ENCODE measurements around the gene DOCK1. TPM values are rescaled to one million over a fixed set of nuclear protein-coding genes. Genes with fewer than 3 reads are reported as not detected.
"Not testable (repeated sequence)": the region's sequence is repeated elsewhere in the genome, so short reads cannot be mapped to it uniquely, and the experiment has no call there.

The DOCK1 gene
- total RNA-seq, 2 donors from 2014 or later, result 1.1 TPM

GRCh38 chr10:127303746-127304145 is 398.5 kb downstream of the DOCK1 start:
- no peak for ATAC-seq
- H3K27ac Mint-ChIP-seq, result no peak overlapping the region
- DNase-seq (ENCODE audit: low spot score in 2 of 2), result no peak
- peaks cover 0 to 6% of the 10 kb centered on the region in 2 donors for H3K9me3 Mint-ChIP-seq
- H3K36me3 Mint-ChIP-seq, result no peaks in the 10 kb centered on the region

GRCh38 chr10:127306479-127306878 is 401.3 kb downstream of the DOCK1 start:
- ATAC-seq, result no peak
- Mint-ChIP-seq H3K27ac (no peak overlapping the region), H3K9me3 (peaks cover 0 to 6% of the 10 kb centered on the region in 2 donors), H3K36me3 (no peaks in the 10 kb centered on the region)
- no peak for DNase-seq (ENCODE audit: low spot score in 2 of 2)

- Mint-ChIP-seq H3K27ac (no peak overlapping the region), H3K36me3 (no peaks in the 10 kb centered on the region), H3K9me3 (peaks cover 0 to 6% of the 10 kb centered on the region in 2 donors)
- no peak for ATAC-seq
- no peak for DNase-seq (ENCODE audit: low spot score in 2 of 2)
Measured at GRCh38 chr10:127307338-127307737, 402.1 kb downstream of the DOCK1 start.

GRCh38 chr10:127308031-127308430 is 402.8 kb downstream of the DOCK1 start:
- Mint-ChIP-seq H3K27ac (no peak overlapping the region), H3K36me3 (no peaks in the 10 kb centered on the region), H3K9me3 (peaks cover 0 to 6% of the 10 kb centered on the region in 2 donors)
- no peak for DNase-seq (ENCODE audit: low spot score in 2 of 2)
- no peak for ATAC-seq

GRCh38 chr10:127309619-127310018 is 404.4 kb downstream of the DOCK1 start:
- DNase-seq (ENCODE audit: low spot score in 2 of 2); H3K36me3 Mint-ChIP-seq; ATAC-seq; H3K9me3 Mint-ChIP-seq; H3K27ac Mint-ChIP-seq: not testable (repeated sequence)

- Mint-ChIP-seq H3K36me3 (no peaks in the 10 kb centered on the region), H3K9me3 (peaks cover 0 to 6% of the 10 kb centered on the region in 2 donors), H3K27ac (no peak overlapping the region)
- ATAC-seq (no peak), DNase-seq (ENCODE audit: low spot score in 2 of 2) (no peak)
Measured at GRCh38 chr10:127310430-127310829, 405.2 kb downstream of the DOCK1 start.

- DNase-seq (ENCODE audit: low spot score in 2 of 2) (no peak), ATAC-seq (no peak)
- Mint-ChIP-seq H3K36me3 (no peaks in the 10 kb centered on the region), H3K9me3 (peaks cover 0 to 6% of the 10 kb centered on the region in 2 donors), H3K27ac (no peak overlapping the region)
Measured at GRCh38 chr10:127310923-127311322, 405.7 kb downstream of the DOCK1 start.

- DNase-seq (ENCODE audit: low spot score in 2 of 2), result no peak
- no peaks in the 10 kb centered on the region for H3K9me3 Mint-ChIP-seq
- ATAC-seq, result no peak
Measured at GRCh38 chr10:127313996-127314700, 408.9 kb downstream of the DOCK1 start.

GRCh38 chr10:127314797-127315196 is 409.6 kb downstream of the DOCK1 start:
- ATAC-seq (no peak), DNase-seq (ENCODE audit: low spot score in 2 of 2) (no peak)
- Mint-ChIP-seq H3K27ac (no peak overlapping the region), H3K9me3 (no peaks in the 10 kb centered on the region), H3K36me3 (no peaks in the 10 kb centered on the region)

More at GRCh38 chr10:127313996-127314700, 408.9 kb downstream of the DOCK1 start:
- no peaks in the 10 kb centered on the region for H3K36me3 Mint-ChIP-seq
- no peak overlapping the region for H3K27ac Mint-ChIP-seq

GRCh38 chr10:127315888-127316287 is 410.7 kb downstream of the DOCK1 start:
- no peaks in the 10 kb centered on the region for H3K9me3 Mint-ChIP-seq
- DNase-seq (ENCODE audit: low spot score in 2 of 2), result no peak
- H3K36me3 Mint-ChIP-seq, result no peaks in the 10 kb centered on the region
- H3K27ac Mint-ChIP-seq, result no peak overlapping the region
- ATAC-seq, result no peak

- no peaks in the 10 kb centered on the region for H3K9me3 Mint-ChIP-seq
- no peak overlapping the region for H3K27ac Mint-ChIP-seq
- no peaks in the 10 kb centered on the region for H3K36me3 Mint-ChIP-seq
- DNase-seq (ENCODE audit: low spot score in 2 of 2), result no peak
- no peak for ATAC-seq
Measured at GRCh38 chr10:127318396-127318795, 413.2 kb downstream of the DOCK1 start.

- ATAC-seq, result no peak
- H3K36me3 Mint-ChIP-seq, result no peaks in the 10 kb centered on the region
Measured at GRCh38 chr10:127319271-127319670, 414.0 kb downstream of the DOCK1 start.

GRCh38 chr10:127319691-127320090 is 414.5 kb downstream of the DOCK1 start:
- DNase-seq (ENCODE audit: low spot score in 2 of 2) (no peak), ATAC-seq (no peak)
- no peaks in the 10 kb centered on the region for H3K36me3 Mint-ChIP-seq
- H3K9me3 Mint-ChIP-seq, result no peaks in the 10 kb centered on the region
- no peak overlapping the region for H3K27ac Mint-ChIP-seq

More at GRCh38 chr10:127319271-127319670, 414.0 kb downstream of the DOCK1 start:
- DNase-seq (ENCODE audit: low spot score in 2 of 2), result no peak
- Mint-ChIP-seq H3K27ac (no peak overlapping the region), H3K9me3 (no peaks in the 10 kb centered on the region)

GRCh38 chr10:127320176-127320575 is 414.9 kb downstream of the DOCK1 start:
- Mint-ChIP-seq H3K9me3 (no peaks in the 10 kb centered on the region), H3K36me3 (no peaks in the 10 kb centered on the region), H3K27ac (no peak overlapping the region)
- no peak for ATAC-seq
- no peak for DNase-seq (ENCODE audit: low spot score in 2 of 2)

GRCh38 chr10:127322286-127322685 is 417.1 kb downstream of the DOCK1 start:
- DNase-seq (ENCODE audit: low spot score in 2 of 2) (no peak), ATAC-seq (no peak)
- Mint-ChIP-seq H3K9me3 (no peaks in the 10 kb centered on the region), H3K27ac (no peak overlapping the region), H3K36me3 (no peaks in the 10 kb centered on the region)

GRCh38 chr10:127325506-127325905 is 420.3 kb downstream of the DOCK1 start:
- no peak for ATAC-seq
- Mint-ChIP-seq H3K36me3 (no peaks in the 10 kb centered on the region), H3K9me3 (no peaks in the 10 kb centered on the region)

GRCh38 chr10:127326883-127327282 is 421.7 kb downstream of the DOCK1 start:
- ATAC-seq (no peak), DNase-seq (ENCODE audit: low spot score in 2 of 2) (no peak)
- H3K27ac Mint-ChIP-seq, result no peak overlapping the region
- no peaks in the 10 kb centered on the region for H3K9me3 Mint-ChIP-seq
- H3K36me3 Mint-ChIP-seq, result no peaks in the 10 kb centered on the region

More at GRCh38 chr10:127325506-127325905, 420.3 kb downstream of the DOCK1 start:
- no peak for DNase-seq (ENCODE audit: low spot score in 2 of 2)
- H3K27ac Mint-ChIP-seq, result no peak overlapping the region

GRCh38 chr10:127331696-127332095 is 426.5 kb downstream of the DOCK1 start:
- Mint-ChIP-seq H3K9me3 (no peaks in the 10 kb centered on the region), H3K36me3 (no peaks in the 10 kb centered on the region), H3K27ac (no peak overlapping the region)
- DNase-seq (ENCODE audit: low spot score in 2 of 2) (no peak), ATAC-seq (no peak)

All from activated naive CD4-positive, alpha-beta T cell treated with anti-CD3 and anti-CD28 coated beads, Interleukin-2, amount 50 U/mL, for 72 hours (primary cell).